GM19023 (cell line): Measurements from ENCODE around the gene DCT.

ENCODE experiments used
- ATAC-seq: cut with Tn5 transposase; IDR thresholded peaks from one replicate; pipeline ENCODE4 v1.9.1; 2021; ENCODE audit warnings: mild to moderate bottlenecking, moderate library complexity; ENCODE audit not compliant: unreplicated experiment

The DCT gene

DNA sequence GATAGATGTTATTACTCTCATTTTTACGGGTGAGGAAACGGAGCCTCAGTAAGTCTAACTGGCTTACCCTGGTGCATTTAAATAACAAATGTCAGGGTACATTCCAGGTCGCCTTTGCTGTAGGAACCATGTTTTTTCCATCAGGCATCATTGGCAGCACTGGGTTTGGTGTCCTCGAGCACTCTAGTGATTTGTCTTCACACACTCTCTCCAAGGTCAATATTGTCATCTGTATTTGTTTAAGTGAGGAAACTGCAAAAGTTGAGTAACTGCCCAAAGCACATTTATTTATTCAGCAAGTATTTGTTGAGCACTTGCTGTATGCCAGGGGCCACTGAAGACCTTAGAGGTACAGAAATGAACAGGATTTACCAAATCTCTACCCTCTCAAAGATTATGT lies 78.6 kb downstream of the DCT start:
- no peak for ATAC-seq

DNA sequence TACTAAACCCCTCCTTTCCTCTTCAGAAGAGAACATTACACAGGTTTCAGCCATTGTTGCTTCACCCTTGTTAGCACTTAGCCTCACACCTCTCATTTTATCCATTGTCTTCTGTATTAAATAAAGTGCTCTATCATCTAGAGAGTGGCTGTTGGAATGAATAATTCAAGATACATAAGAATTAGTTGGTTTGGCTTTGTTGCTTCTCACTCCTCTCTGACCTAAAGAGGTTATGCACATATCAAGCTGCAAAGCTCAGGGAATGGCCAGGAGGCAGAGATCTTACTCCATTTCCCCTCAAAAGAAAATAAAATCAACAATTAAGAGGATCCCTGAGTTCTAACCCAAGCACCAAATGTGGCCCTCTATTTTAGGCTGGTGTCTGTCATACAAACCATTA lies 79.7 kb downstream of the DCT start:
- ATAC-seq: no peak

DNA sequence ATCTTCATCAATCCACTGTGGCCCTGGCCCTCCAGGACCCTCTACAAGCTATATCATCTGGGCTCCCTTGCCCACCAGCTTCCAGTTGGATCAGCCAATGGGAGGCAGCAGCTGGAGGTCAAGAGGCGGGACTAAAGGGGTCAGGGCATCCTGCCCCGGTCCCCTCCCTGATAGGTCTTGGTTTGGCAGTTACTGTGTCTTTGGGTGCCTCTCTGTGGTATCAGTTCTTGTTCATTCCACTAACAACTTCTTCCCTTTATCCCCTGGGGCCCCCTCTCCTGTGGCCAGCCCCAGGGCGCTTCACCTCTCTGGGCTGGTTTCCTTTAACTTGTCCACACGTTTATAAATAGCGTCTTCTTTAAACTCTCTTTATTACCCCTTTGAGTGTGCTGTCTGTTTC lies 83.6 kb downstream of the DCT start:
- no peak for ATAC-seq

DNA sequence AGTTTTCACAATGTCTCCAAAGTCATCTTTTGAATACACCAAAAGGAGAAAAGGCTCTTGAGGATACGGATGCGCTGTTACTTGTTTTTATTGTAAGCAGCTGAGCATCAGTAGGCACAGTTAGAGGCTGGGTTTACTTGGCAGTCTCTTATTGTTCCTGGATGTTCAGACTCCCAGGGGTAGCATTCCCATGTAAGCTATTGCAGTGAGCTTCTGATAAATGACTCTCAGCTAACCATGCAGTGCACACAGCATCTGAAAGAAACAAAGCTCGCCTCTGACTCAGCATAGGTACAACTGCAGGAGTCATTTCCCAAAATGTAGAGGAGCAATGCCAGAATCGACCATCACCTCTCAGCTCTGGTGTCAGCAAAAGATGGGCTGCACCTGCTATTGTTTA lies 84.8 kb downstream of the DCT start:
- ATAC-seq: no peak

DNA sequence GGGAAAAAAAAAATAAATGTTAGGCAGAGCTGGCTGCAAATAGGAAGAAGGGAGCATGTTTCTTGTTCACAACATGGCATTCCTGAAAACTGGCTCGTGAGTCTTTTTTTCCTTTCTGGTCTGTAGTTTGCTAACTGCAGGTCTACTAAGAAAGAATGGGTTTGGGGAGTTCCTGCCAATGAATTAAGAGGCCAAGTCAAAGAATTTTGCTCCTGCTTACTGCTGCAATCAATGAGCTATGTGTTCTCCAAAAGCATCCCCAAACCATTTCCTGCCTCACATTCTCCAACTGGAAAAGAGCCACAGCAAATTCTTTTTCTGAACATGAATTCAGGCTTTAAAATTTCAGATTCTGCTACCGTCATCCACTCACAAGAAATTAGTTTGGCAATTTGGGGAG lies 88.6 kb downstream of the DCT start:
- ATAC-seq: no peak

DNA sequence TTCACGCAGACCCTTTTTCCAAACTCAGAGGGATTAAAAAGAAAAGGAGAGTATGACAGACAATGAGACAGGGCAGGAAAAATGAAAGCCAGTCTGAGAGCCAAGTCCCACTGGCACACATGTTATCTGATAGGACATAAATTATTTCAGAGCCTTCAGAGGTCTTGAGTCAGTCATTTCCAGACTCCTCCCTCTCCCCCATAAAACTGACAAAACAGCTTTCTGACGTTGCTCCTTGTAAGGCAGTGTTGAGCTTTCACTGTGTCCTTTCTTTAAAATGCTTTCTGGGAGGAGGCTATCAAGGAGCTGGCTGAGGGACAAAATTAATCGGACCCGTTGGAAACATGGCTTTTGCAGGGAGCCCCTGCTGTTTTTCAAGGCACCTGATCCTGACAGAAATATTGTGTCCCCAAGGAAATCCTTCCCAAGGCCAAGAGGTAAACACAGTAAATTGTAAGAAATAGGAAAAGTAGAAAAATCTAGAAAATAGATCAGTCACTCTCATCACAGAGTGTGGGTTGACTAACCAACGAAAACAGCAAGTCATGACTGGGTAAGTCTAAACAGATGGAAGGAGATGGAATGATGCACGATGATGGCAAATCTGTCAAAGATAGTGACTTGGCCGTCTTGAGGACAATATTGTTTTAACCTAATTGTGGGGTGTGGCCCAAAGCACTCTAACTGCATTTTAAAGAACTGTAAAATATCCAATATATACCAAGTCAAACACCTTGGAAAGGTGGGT lies 89.7 kb downstream of the DCT start:
- ATAC-seq: no peak

DNA sequence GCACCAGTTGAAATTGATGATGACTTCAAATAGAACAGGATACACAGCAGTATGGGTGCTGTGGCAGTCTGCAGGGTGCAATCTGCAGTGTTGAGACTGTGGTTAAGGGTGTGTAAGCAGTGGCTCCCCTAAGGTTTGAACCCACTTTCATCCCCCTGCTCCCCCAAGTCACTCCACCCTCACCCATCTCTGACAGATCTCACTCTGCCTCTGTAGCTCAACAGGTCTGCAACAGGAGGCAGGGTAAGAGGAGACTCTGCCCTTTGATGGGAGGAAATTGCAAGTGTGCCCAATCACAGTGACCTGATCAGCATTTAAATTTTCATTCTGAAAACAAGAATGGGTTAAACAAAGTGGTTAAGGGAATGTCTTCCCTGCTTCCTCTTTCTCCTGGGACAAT lies 92.4 kb downstream of the DCT start:
- ATAC-seq: no peak
